Measurements from ENCODE around the gene CCR1. TPM values are rescaled to one million over a fixed set of nuclear protein-coding genes. Genes with fewer than 3 reads are reported as not detected.

Gene CCR1
- total RNA-seq, 1 experiment from 2014 or later = 0.28 TPM

- no peaks in the 10 kb centered on the region for H3K79me2 ChIP-seq (ENCODE audit: low read depth)
- no peaks in the 10 kb centered on the region; the same call in 1 of the 2 replicates for H3K9me3 ChIP-seq (ENCODE audit: insufficient read depth, low read depth)
- ChIA-PET POLR2A (ENCODE audit: unreplicated experiment) (interaction anchor here (0.7 kb wide), 1 partner anchor 20 kb away, joined by 4 read pairs; no protein-coding TSS in a partner anchor), CTCF (no interaction called here)
- TF ChIP-seq CTCF (conservative IDR thresholded peaks at IDR 0.05) = no peak
- TF ChIP-seq EZH2 (IDR thresholded peaks at IDR 0.05; ENCODE audit: low read depth) = no peak
- no peak overlapping the region for H3K4me3 ChIP-seq
- DNase-seq = no peak
- H3K27ac ChIP-seq = no peak overlapping the region
- no peaks in the 10 kb centered on the region for H3K4me1 ChIP-seq (replicated peaks; ENCODE audit: insufficient read depth)
- H3K36me3 ChIP-seq (ENCODE audit: low read depth) = no peaks in the 10 kb centered on the region
- H3K27me3 ChIP-seq (ENCODE audit: insufficient read depth, low read depth) = no peaks in the 10 kb centered on the region
- intact Hi-C loops (cut with micrococcal nuclease; ENCODE audit: unreplicated experiment) = no loop called here
- H3K9me2 ChIP-seq (ENCODE audit: insufficient read depth) = no peaks in the 10 kb centered on the region
- no peak overlapping the region for H2AFZ ChIP-seq
- no TSS peak for BruUV-seq (replicated peaks)
- no peaks in the 10 kb centered on the region for H4K20me1 ChIP-seq (ENCODE audit: insufficient read depth)
- no peaks in the 10 kb centered on the region for H3F3A ChIP-seq (ENCODE audit: insufficient read depth, low read depth)
- no peak overlapping the region for H3K4me2 ChIP-seq
Measured at GRCh38 chr3:46154311-46154710, 53.8 kb downstream of the CCR1 start.

Other genes with a start within 250 kb of the CCR1 start
- 19.7 and 21.1 TPM in 2 replicates for gene FYCO1, start 212.5 kb downstream of the CCR1 start, total RNA-seq (2021)
- 0.13 and 0.18 TPM in 2 replicates for gene XCR1, start 180.8 kb downstream of the CCR1 start, total RNA-seq (2021)
- gene CCR3, start 34.1 kb upstream of the CCR1 start, total RNA-seq (2021) = 1.7 and 3.1 TPM in 2 replicates
- not detected in 2 replicates for gene CCR2, start 145.8 kb upstream of the CCR1 start, total RNA-seq (2021)
- gene CCR5, start 162.6 kb upstream of the CCR1 start, total RNA-seq (2021) = not detected in 2 replicates
- gene CCRL2, start 198.9 kb upstream of the CCR1 start, total RNA-seq (2021) = 1.2 TPM in 2 replicates